SHP77 (cell line): ENCODE results near the gene AHNAK.
"Not testable (repeated sequence)": the region's sequence is repeated elsewhere in the genome, so short reads cannot be mapped to it uniquely, and the experiment has no call there.

Experiments
- DNase-seq, 2 experiments: peaks; one replicate each; lab custom pipeline; 2025; lab: John Stamatoyannopoulos, UW

Gene AHNAK, protein sequence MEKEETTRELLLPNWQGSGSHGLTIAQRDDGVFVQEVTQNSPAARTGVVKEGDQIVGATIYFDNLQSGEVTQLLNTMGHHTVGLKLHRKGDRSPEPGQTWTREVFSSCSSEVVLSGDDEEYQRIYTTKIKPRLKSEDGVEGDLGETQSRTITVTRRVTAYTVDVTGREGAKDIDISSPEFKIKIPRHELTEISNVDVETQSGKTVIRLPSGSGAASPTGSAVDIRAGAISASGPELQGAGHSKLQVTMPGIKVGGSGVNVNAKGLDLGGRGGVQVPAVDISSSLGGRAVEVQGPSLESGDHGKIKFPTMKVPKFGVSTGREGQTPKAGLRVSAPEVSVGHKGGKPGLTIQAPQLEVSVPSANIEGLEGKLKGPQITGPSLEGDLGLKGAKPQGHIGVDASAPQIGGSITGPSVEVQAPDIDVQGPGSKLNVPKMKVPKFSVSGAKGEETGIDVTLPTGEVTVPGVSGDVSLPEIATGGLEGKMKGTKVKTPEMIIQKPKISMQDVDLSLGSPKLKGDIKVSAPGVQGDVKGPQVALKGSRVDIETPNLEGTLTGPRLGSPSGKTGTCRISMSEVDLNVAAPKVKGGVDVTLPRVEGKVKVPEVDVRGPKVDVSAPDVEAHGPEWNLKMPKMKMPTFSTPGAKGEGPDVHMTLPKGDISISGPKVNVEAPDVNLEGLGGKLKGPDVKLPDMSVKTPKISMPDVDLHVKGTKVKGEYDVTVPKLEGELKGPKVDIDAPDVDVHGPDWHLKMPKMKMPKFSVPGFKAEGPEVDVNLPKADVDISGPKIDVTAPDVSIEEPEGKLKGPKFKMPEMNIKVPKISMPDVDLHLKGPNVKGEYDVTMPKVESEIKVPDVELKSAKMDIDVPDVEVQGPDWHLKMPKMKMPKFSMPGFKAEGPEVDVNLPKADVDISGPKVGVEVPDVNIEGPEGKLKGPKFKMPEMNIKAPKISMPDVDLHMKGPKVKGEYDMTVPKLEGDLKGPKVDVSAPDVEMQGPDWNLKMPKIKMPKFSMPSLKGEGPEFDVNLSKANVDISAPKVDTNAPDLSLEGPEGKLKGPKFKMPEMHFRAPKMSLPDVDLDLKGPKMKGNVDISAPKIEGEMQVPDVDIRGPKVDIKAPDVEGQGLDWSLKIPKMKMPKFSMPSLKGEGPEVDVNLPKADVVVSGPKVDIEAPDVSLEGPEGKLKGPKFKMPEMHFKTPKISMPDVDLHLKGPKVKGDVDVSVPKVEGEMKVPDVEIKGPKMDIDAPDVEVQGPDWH (N-terminal part only)

GRCh38 chr11:62546244-62546928, at the start of gene AHNAK:
Gene AHNAK, minus strand, starts transcription at chr11:62546806. Its CDS starts 10,708 bp downstream, at chr11:62536098.
- no peak for DNase-seq

DNA sequence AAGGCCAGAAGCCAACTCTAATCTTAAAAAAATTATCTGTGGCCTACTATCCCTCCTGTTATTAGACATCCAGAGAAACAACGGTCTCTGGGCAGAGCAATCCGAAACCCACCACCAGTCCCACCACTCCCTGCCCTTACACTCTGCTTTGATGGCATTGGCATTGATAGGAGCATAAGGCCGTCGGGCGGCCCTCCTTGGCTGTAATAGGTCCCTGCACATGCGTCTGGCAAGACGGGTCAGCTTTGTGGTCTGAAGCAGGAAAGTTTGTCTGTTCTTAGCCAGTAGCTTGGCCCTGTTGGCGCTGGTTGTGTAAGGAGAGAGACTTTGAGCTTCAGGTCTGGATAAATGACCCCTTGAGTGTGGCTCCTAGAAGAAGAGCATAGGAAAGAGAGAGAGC, 48.5 kb upstream of the AHNAK start:
- no peak for DNase-seq

DNA sequence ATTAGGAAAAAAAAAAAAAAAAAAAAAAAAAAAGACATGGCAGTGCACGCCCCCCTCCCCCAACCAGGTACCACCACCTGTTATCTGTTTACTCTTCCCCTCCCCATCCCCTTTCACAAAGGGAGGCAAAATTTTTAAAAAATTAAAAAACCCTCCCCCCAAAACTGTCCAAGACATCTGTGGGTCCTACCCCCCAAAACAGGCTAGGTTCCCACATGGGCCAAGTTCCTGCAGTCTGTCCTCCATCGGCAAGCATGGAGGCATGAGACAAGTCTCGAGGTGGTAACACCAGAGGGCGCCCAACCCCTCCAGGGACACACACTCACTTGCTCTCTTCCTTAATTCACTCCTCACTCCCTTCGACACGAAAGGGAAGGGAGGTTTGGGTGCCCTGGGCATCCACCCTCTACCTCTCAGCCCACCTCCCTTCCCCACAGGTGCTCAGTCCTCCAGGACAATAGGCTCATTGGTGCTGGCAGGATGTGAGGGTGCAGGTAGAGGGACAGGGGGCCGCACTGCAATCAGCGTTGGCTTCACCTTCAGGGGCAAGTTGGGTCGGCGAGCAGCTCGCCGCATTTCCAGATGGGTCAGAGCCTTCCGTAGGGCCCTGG, 46.9 kb upstream of the AHNAK start:
- DNase-seq = peak; percentile 42 to 68

GRCh38 chr11:62592989-62593421, 46.4 kb upstream of the AHNAK start:
- DNase-seq = no peak

DNA sequence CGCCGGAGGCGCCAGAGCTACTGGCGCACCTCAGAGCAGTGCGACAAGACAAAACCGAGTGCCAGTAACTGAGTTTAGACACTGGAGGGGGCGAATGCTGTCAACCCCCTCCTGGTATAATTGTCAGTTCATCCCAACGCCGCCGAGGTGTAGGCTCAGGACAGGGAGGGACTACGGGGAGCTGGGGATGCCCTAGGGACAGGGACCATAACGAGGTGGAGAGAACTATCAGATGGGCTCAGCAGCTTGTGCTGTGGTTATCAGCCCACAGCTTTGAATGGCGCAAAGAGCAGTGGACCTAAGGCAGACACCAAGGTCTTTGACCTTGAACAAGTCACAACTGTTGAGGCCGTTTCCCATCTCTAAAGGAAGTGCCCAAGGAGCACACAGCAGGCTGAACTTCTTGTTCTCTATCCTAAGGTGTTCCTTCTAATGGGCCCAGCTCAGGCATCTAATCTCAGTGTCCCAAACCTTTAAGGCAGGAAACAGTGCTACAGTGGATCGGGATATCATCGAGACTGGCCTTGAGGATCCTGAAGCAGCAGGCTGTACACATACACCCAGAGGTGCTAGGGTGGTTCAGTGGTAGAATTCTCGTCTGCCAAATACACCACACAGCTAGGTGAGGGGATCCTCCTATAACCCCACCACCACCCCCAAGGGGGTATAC, 45.7 kb upstream of the AHNAK start:
- DNase-seq = no peak

DNA sequence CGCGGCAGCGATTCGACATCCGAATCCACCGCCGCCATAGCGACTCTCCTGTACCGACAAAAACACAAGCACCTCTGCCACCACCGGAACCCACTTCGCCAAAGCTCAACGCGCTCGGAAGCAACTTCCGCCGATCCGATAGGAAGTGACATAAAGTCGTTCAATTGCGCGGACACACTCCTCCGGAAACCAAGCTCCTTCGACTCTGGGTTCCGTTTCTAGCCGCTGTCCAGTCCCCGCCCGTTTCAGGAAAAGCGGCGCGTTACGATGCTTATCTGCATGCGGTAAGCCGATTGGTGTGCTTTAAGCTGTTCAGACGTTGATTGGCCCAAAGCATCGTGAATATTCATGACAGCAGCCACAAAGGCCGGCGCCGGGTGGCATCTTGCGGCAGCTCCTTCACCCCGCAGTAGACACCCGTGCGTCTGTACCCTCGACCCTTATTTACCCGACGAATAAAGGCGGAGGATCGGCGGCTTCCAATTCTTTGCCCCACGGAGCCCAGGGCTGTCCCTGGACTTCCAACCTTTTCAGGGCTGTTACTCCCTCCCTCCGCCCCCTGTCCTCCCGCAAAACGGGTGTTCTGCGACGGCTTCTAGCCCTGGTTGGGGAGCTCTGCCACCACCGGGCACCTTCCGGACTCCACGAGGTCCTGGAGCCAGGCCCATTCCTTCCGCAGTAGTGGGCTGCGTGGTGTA, 45.0 kb upstream of the AHNAK start, which contains the start of gene TUT1:
TUT1 (minus strand) TSS at position 76 of the 698 bp plus-strand sequence; CDS start at position 38, 38 bp downstream.
- peak; percentile 98 for DNase-seq

- DNase-seq = no peak
Measured at GRCh38 chr11:62588966-62589637, 42.5 kb upstream of the AHNAK start.

DNA sequence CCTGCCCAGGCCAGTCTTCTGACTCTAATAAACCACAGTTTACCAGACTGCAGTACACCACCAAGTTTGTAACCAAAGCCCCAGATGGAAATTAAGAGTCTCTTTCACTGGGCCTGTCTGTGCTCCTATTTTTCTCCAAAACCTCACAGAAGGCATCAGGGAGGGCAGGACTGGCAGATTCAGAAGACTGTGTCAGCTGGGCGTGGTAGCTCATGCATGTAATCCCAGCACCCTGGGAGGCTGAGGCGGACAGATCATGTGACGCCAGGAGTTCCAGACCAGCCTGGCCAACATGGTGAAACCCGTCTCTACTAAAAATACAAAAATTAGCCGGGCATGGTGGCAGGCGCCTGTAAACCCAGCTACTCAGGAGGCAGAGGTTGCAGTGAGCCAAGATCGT, 38.8 kb upstream of the AHNAK start:
- not testable (repeated sequence) for DNase-seq

DNA sequence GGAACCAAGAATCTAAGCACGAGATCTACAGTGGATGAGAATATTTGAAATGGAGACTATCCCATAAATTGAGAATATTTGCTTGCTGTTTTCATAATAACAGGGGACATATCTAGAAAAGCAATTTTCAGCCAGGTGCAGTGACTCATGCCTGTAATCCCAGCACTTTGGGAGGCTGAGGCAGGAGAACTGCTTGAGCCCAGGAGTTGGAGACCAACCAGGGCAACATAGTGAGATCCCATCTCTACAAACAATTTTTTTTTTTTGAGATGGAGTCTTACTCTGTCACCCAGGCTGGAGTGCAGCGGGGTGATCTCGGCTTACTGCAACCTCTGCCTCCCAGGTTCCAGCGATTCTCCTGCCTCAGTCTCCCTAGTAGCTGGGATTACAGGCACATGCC, 35.1 kb upstream of the AHNAK start:
- not testable (repeated sequence) for DNase-seq

GRCh38 chr11:62580959-62581715, 34.5 kb upstream of the AHNAK start:
- DNase-seq = no peak

GRCh38 chr11:62579252-62579651, 32.6 kb upstream of the AHNAK start:
- no peak for DNase-seq

- no peak for DNase-seq
Measured at GRCh38 chr11:62578541-62578940, 31.9 kb upstream of the AHNAK start.

DNA sequence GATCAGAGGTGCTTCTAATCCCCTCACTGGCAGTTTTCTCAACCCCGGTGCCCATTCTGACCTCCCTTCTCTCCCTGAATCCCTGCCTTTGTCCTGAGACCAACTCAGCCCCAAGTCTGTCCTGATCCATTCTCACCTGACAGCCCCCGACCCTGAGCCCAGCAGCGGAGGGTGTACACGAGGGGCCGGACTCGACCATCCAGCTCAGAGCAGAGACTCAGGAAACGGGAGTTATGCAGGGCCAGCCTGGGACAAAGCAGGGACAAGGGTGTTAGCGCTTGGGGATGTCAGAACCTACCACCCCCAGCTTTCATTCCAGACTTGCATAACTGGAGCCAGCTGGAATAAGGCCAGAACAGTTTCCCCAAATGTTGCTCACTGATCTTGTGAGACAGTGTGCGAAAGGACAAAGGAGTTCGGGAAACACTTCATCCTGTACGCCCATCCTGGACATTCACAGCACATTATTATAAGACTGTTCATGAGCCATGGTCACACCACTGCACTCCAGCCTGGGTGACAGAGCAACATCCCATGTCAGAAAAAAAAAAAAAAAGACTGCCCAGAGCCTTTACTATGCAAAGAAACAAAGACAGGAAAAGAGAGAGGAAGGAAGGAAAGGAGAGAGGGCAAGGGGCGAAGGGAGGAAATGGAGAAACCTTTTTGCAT, 30.6 kb upstream of the AHNAK start:
- DNase-seq = no peak

DNA sequence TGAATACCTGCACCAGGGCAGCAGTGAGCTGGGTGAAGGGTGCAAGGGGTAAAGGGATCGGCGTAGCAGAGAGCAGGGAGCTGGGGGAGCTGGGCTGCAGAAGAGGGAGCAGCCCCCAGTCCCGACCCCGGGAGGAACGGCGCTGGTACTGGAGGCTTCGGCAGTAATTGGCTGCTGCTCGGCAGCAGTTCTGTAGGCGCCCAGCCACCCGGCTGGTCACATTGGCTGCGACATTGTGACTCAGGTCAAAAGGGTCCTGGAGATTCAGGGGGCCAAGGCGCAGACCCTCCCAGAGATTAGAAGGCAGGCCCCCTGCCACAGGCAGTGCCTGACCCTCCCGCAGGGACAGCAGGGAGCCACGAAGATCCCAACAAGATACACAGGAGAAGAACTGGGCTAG, 29.2 kb upstream of the AHNAK start:
- DNase-seq = no peak

DNA sequence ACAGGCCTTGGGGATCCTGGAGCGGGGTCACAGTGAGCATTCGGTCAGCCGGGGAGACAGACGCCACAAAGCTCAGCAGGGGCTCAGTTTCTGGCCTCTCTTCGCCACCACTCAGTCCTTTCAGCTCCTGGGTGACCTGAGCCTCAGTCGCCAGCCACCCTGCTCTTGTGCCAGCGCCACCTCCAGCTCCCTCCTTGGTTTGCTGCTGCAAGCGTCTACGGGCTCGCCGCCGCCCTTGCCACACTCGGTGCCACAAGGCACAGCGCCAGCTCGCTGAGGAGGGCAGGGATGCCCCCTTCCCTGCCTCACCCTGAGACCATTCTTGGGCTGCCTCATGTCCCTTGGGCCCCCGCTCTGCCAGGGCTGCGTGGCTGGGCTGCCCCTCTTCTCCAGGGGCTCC, 28.6 kb upstream of the AHNAK start:
- DNase-seq = peak; percentile 8 to 33

DNA sequence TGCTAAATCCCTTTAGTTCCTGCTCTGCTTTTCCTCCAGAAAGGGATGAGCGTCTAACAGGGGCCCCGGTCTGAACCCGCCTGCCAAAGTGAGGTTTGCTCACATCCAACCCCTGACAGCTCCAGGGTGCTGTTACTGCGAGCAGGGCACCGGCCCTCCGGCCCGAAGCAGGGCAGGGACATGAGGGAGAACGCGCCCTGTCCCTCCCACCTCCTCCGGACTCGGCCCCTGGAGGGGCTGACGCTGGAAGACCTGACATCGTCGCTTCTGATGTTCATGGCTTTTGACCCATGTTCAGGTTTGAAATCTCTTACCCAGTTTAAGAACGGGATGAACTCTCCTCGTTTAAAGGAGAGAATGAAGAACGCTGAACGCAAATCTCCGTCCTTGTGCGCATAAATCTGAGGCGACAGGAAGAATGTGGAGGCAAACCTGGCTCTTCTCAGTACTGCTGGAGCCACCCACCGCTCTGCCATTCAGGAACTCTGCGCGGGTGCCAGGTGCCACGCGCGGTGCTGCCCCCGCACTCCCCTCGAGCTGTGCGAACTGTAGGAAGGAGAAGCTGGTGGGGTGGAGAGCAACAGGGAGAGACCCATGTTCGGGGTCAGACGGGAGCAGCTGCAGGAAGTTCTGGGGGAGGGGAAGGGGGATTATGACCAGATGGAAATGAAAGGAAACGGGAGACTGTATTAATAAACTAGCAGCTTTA, 27.9 kb upstream of the AHNAK start:
- no peak for DNase-seq
